Activated CD4-positive, alpha-beta T cell treated with anti-CD3 and anti-CD28 coated beads for 48 hours (primary cell): ENCODE results near the gene MRPL10.

ENCODE experiments used
- DNase-seq: peaks from one replicate; pipeline ENCODE4 v3.0.0-alpha.2; 2020

MRPL10 gene

GRCh38 chr17:47857551-47858455 lies 26.5 kb upstream of the MRPL10 start:
- no peak for DNase-seq

- no peak for DNase-seq
Measured at GRCh38 chr17:47856830-47857229, 25.5 kb upstream of the MRPL10 start.

DNA sequence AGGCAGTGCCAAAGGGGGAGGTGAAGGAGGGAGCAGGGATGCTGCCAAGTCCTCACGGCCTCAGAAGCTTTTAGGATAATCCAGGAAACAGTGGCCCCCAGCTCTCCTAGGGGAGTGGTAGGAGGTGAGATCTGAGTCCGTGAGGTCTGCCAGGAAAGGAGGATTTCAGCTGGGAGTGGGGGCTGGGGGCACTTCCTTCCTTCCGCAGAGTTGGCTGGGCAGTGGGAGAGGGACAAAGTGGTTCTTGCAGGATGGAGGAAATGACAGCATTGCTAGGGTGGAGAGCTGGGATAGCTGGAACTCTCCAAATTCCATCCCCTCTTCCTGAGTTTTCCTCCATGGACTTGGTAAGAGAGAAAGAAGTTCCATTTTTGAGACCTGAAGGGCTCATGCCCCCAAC lies 24.4 kb upstream of the MRPL10 start:
- no peak for DNase-seq

DNA sequence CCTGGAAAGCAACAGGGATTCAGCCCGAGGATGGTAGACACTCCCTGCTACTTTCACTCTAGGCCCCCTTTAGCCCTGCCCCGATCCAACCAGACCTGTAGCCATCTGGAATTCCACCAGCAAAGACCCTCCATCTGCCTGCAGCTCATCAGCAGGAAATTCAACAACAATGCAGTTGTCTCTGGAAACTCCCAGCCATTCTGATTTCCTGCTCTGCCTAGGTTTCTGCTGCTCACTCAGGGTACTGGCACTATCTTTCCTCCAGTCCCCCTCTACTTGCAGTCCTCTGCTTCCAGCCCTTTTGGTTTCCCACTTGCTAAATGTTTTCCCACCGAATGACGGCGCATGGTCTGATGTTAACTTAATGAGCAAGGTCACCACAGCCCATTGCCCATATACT lies 22.3 kb upstream of the MRPL10 start:
- no peak for DNase-seq

GRCh38 chr17:47852113-47852949 lies 21.0 kb upstream of the MRPL10 start:
- no peak for DNase-seq

- DNase-seq = no peak
Measured at GRCh38 chr17:47851764-47852112, 20.4 kb upstream of the MRPL10 start.

- DNase-seq = peak; percentile 74
Measured at GRCh38 chr17:47850692-47851573, 19.6 kb upstream of the MRPL10 start, which contains the start of gene SP6. SP6 (minus strand) TSS chr17:47851163; CDS start chr17:47848429, 2,734 bp downstream.

- DNase-seq = no peak
Measured at GRCh38 chr17:47850373-47850691, 19.0 kb upstream of the MRPL10 start.

DNA sequence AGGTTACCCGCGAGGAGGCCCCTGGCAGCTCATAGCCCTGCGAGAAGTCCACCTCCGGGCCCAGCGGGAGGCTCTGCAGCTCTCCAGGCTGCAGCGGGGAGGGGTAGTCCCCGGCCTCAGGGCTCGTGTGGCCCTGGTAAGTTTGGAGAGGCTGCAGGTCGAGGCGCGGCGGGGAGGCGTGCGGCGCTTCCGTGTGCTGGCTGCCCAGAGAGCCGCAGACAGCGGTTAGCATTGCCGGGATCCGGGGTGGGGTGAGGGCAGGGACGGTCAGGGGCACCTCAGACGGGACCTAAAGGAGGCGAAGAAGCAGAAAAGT lies 16.8 kb upstream of the MRPL10 start:
- DNase-seq = no peak

DNA sequence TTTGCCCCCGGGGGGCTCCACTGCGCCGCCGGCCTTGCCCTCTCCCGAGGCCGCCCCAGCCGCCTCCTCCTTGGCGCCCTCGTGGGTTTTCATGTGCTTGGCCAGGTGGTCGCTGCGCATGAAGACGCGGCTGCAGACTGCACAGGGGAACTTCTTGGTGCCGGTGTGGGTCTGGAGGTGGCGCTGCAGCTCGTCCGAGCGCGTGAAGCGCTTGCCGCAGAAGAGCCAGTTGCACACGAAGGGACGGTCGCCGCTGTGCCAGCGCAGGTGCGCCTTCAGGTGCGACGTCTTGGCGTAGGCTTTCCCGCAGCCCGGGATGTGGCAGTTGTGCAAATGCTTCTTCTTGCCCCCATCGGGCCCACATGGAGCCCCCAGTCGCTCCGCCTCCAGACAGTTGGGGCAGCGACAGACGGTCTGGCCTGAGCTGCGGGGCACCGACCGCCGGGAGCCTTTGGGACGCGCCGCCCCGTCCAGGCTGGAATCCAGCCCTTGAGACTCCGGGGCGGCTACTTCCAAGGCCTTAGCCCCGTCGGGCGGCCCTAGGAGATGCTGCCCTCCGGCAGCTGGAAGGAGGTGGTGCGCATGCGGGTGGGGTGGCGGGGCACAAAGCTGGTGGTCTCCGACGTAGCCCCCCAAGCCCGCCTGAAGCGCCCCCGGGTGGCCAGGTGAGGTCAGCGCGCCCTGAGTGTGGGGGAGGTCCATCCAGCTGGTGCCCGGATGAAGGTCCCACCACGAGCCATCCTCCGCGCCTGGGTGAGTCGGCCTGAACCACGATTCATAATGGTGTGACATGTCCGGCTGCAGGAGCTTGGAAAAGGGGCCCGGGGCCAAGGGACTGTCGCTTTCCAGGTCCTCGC lies 16.2 kb upstream of the MRPL10 start:
- DNase-seq = peak; percentile 41

GRCh38 chr17:47846716-47847340 lies 15.5 kb upstream of the MRPL10 start:
- no peak for DNase-seq

DNA sequence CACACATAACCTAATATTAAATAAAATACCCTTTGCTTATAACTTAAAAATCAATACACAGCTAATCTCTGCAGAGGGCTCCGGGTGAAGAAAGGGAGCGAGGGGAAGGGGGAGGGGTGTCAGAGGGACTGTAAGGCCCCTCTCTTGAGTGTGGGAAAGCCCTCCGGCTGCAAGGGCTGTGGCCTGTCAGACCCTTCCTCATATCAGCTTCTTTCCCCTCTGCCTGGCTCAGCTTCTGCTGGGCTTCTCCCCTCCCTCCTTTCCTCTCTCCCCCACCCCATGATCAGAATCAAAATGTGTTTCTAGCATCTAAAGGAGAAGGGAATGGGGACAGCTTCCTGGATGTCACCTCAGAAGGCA lies 14.4 kb upstream of the MRPL10 start:
- no peak for DNase-seq

- DNase-seq = no peak
Measured at GRCh38 chr17:47844814-47845715, 13.7 kb upstream of the MRPL10 start.

GRCh38 chr17:47844227-47844626 lies 12.9 kb upstream of the MRPL10 start:
- no peak for DNase-seq

GRCh38 chr17:47843391-47843730 lies 12.0 kb upstream of the MRPL10 start:
- DNase-seq = no peak

DNA sequence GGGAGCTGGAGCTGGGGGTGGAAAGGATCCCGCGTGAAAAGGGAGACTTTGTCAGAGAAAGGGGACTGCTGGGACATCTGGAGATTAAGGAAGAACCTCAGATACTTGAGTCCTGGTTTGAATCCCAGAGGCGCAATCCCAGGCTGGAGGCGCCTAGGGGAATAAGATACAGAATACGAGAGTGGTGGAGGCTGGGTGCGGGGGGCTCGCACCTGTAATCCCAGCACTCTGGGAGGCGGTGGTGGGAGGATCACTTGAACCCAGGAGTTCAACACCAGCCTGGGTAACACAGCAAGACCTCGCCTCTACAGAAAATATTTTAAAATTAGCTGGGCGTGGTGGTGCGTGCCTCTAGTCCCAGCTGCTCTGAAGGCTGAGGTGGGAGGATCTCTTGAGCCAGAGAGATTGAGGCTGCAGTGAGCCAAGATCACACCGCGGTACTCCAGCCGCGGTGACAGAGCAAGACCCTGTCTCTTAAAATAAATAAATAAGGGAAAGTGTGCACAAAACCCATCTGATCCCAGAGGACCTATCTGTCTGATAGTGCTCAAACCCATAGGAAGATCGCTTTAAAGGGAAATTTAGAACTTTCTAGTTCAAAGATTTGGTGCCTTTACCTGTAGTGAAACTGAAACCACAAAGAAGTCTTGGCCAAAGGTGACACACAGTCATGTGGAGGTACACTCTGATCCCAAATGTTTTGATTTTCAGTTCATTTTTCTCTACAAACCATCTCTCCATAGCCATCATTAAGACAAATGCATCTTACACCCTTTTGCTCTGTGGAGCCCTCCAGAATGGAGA lies 10.3 kb upstream of the MRPL10 start:
- no peak for DNase-seq

DNA sequence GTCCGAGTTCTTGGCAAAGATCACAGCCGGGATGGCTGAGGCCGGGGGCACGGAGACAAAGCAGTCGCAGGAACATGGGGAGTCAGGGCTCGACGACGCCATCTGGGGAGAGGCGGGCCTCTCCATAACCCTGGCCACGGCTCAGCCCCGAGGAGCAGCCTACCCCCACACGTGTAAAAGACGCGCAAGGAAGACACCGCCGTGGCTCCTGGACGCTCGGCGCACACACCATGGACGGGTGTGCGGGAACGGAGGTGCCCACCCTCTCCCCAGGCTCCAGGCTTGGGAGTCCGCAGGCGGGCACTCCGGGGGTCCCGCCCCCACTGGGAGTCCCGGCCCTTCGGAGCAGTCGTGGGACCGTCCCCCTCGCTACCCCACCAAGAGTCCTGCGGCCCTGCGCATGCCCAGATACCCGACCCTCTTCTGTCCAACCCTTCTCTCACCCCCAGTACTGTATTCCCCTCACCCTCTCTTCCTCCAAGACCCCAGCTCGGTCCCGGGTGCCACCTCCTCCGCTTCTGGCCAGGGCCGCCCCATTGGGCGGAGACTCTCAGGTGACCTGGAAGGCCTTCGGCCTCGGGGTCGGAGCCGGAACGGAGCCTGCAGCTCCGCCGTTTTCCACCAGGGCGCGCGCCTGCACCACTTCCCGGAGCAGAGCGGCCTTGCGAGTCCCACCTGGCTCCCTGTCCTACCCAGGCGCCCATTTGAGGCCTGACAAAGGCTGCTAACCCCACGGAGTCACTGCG lies 9.6 kb upstream of the MRPL10 start, which contains the start of gene SCRN2:
SCRN2 (minus strand) TSS at position 532 of the 746 bp plus-strand sequence; CDS start at position 102, 430 bp downstream.
- peak; percentile 93 for DNase-seq

DNA sequence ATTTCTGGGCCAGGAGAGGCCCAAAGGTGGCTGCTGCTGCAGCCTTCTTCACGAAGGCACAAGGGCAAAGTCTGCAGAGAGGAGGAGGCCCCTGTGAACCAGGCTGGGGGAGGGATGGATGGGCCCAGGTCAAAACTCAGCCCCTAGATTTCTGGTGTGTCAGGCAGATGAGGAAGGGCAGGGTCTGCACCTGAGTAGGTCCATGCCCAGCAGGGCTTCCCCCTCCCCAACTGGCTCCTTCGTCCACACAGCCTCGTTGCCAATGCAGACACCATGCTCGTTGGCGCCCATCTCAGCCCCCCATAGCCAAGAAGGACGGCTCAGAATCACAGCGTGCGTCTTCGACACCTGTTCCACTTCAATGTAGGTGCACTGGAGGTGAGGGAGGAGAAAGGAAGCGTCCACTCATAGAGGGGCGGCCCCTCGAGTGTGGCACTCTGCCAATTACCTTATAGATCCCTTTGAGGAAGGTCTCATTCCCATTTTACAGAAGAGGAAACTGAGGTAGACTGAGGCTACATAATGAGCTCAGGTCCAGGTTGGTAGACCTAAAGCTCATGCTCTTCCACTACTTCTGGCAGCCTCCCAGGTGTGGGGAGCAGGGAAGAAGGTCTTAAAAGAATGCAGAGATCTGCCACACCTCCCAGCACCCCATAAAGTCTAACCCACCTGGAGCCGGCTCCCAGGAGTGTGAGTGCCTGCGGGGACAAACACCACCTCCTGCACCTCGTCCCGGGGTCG lies 8.8 kb upstream of the MRPL10 start:
- DNase-seq = no peak
